Measurements from ENCODE around the gene GTF3C6.

GRCh38 chr6:110944681-110945151 lies 13.8 kb upstream of the GTF3C6 start:
- no peak for TF ChIP-seq POLR2AphosphoS5 (IDR thresholded peaks at IDR 0.05)
- no peak for TF ChIP-seq CTCF (IDR thresholded peaks at IDR 0.05)
